ENCODE data around the gene KTI12.
"Not testable (repeated sequence)": the region's sequence is repeated elsewhere in the genome, so short reads cannot be mapped to it uniquely, and the experiment has no call there.

Gene KTI12

GRCh38 chr1:52005548-52005947 lies 28.1 kb downstream of the KTI12 start:
- H3K4me1 ChIP-seq (ENCODE audit: control insufficient read depth, low read depth, low read length); H2BK15ac ChIP-seq (replicated peaks; ENCODE audit: low read depth); H3K79me1 ChIP-seq (ENCODE audit: low read length); H3K27me3 ChIP-seq (ENCODE audit: insufficient read depth, low read length, poor library complexity); H4K8ac ChIP-seq (ENCODE audit: low read depth, low read length); H3K23ac ChIP-seq (ENCODE audit: low read length); H3K4me3 ChIP-seq (ENCODE audit: low read length); H4K5ac ChIP-seq (ENCODE audit: low read length); H2AK5ac ChIP-seq (ENCODE audit: low read length); H3K79me2 ChIP-seq (ENCODE audit: control insufficient read depth, insufficient read depth, low read length); H3K4me2 ChIP-seq (ENCODE audit: low read length); H3K36me3 ChIP-seq (ENCODE audit: control insufficient read depth, insufficient read depth, low read length): not testable (repeated sequence)
- H3K18ac ChIP-seq (ENCODE audit: low read length) = peak overlapping the region; percentile 68
- no CpG with 5 or more reads among the region's 3 CpGs for WGBS (ENCODE audit: extremely low coverage, insufficient coverage, low lambda C conversion rate)
- peak overlapping the region; percentile 97 for H2BK5ac ChIP-seq (ENCODE audit: low read length)
- peak; percentile 75 for DNase-seq
- peak overlapping the region; percentile 90 for H2BK120ac ChIP-seq (ENCODE audit: low read depth, low read length)
- H3K4ac ChIP-seq (ENCODE audit: low read depth, low read length) = peak overlapping the region; percentile 99
- peak overlapping the region; percentile 81 for H3K27ac ChIP-seq (ENCODE audit: low read depth, low read length)
- peak overlapping the region; percentile 86 for H3K56ac ChIP-seq (ENCODE audit: low read length)
- H3K9ac ChIP-seq (ENCODE audit: low read length) = peak overlapping the region; percentile 58

- H3K4me1 ChIP-seq (ENCODE audit: control insufficient read depth, low read depth, low read length) = peaks cover 2% of the 10 kb centered on the region
- H3K18ac ChIP-seq (ENCODE audit: low read length) = no peak overlapping the region
- peak overlapping the region; percentile 59 for H3K56ac ChIP-seq (ENCODE audit: low read length)
- H4K5ac ChIP-seq (ENCODE audit: low read length) = no peak overlapping the region
- no peaks in the 10 kb centered on the region for H3K36me3 ChIP-seq (ENCODE audit: control insufficient read depth, insufficient read depth, low read length)
- no peak overlapping the region for H3K4ac ChIP-seq (ENCODE audit: low read depth, low read length)
- H2BK120ac ChIP-seq (ENCODE audit: low read depth, low read length) = no peak overlapping the region
- no peak overlapping the region for H3K4me2 ChIP-seq (ENCODE audit: low read length)
- H3K79me2 ChIP-seq (ENCODE audit: control insufficient read depth, insufficient read depth, low read length) = no peaks in the 10 kb centered on the region
- H2BK5ac ChIP-seq (ENCODE audit: low read length) = no peak overlapping the region
- H3K27ac ChIP-seq (ENCODE audit: low read depth, low read length) = no peak overlapping the region
- no peak overlapping the region for H2AK5ac ChIP-seq (ENCODE audit: low read length)
- no peaks in the 10 kb centered on the region for H3K27me3 ChIP-seq (ENCODE audit: insufficient read depth, low read length, poor library complexity)
- no peak overlapping the region for H3K4me3 ChIP-seq (ENCODE audit: low read length)
- no peaks in the 10 kb centered on the region for H3K79me1 ChIP-seq (ENCODE audit: low read length)
- no peak overlapping the region for H4K8ac ChIP-seq (ENCODE audit: low read depth, low read length)
- no CpG with 5 or more reads among the region's 4 CpGs for WGBS (ENCODE audit: extremely low coverage, insufficient coverage, low lambda C conversion rate)
- H3K23ac ChIP-seq (ENCODE audit: low read length) = no peak overlapping the region
- no peak overlapping the region for H3K9ac ChIP-seq (ENCODE audit: low read length)
- no peak overlapping the region for H2BK15ac ChIP-seq (replicated peaks; ENCODE audit: low read depth)
- no peak for DNase-seq
Measured at GRCh38 chr1:52003877-52004276, 29.7 kb downstream of the KTI12 start.

GRCh38 chr1:52002038-52002917 lies 31.3 kb downstream of the KTI12 start:
- Histone ChIP-seq H2AK5ac (ENCODE audit: low read length) (no peak overlapping the region), H3K27me3 (ENCODE audit: insufficient read depth, low read length, poor library complexity) (no peaks in the 10 kb centered on the region), H3K4me2 (ENCODE audit: low read length) (no peak overlapping the region), H3K27ac (ENCODE audit: low read depth, low read length) (no peak overlapping the region), H4K5ac (ENCODE audit: low read length) (no peak overlapping the region), H4K8ac (ENCODE audit: low read depth, low read length) (no peak overlapping the region), H3K4ac (ENCODE audit: low read depth, low read length) (no peak overlapping the region), H3K18ac (ENCODE audit: low read length) (no peak overlapping the region), H3K4me3 (ENCODE audit: low read length) (no peak overlapping the region), H2BK5ac (ENCODE audit: low read length) (no peak overlapping the region), H3K9ac (ENCODE audit: low read length) (no peak overlapping the region), H2BK15ac (replicated peaks; ENCODE audit: low read depth) (peak overlapping the region; percentile 67), H3K56ac (ENCODE audit: low read length) (no peak overlapping the region), H2BK120ac (ENCODE audit: low read depth, low read length) (no peak overlapping the region), H3K4me1 (ENCODE audit: control insufficient read depth, low read depth, low read length) (peaks cover 6% of the 10 kb centered on the region), H3K79me2 (ENCODE audit: control insufficient read depth, insufficient read depth, low read length) (no peaks in the 10 kb centered on the region), H3K36me3 (ENCODE audit: control insufficient read depth, insufficient read depth, low read length) (no peaks in the 10 kb centered on the region), H3K23ac (ENCODE audit: low read length) (no peak overlapping the region), H3K79me1 (ENCODE audit: low read length) (no peaks in the 10 kb centered on the region)
- WGBS (ENCODE audit: extremely low coverage, insufficient coverage, low lambda C conversion rate) = no CpG with 5 or more reads among the region's 9 CpGs
- DNase-seq = peak; percentile 94

GRCh38 chr1:51998701-51999100 lies 34.9 kb downstream of the KTI12 start:
- Histone ChIP-seq H2BK120ac (ENCODE audit: low read depth, low read length) (no peak overlapping the region), H3K36me3 (ENCODE audit: control insufficient read depth, insufficient read depth, low read length) (no peaks in the 10 kb centered on the region), H3K18ac (ENCODE audit: low read length) (no peak overlapping the region), H3K4me3 (ENCODE audit: low read length) (no peak overlapping the region), H3K79me1 (ENCODE audit: low read length) (no peaks in the 10 kb centered on the region), H3K23ac (ENCODE audit: low read length) (no peak overlapping the region), H3K4me1 (ENCODE audit: control insufficient read depth, low read depth, low read length) (peaks cover 4% of the 10 kb centered on the region), H2BK5ac (ENCODE audit: low read length) (no peak overlapping the region), H3K4ac (ENCODE audit: low read depth, low read length) (no peak overlapping the region), H3K27ac (ENCODE audit: low read depth, low read length) (no peak overlapping the region), H2AK5ac (ENCODE audit: low read length) (no peak overlapping the region), H4K8ac (ENCODE audit: low read depth, low read length) (no peak overlapping the region), H3K27me3 (ENCODE audit: insufficient read depth, low read length, poor library complexity) (no peaks in the 10 kb centered on the region), H3K79me2 (ENCODE audit: control insufficient read depth, insufficient read depth, low read length) (no peaks in the 10 kb centered on the region), H4K5ac (ENCODE audit: low read length) (no peak overlapping the region), H3K9ac (ENCODE audit: low read length) (no peak overlapping the region), H2BK15ac (replicated peaks; ENCODE audit: low read depth) (no peak overlapping the region), H3K56ac (ENCODE audit: low read length) (no peak overlapping the region), H3K4me2 (ENCODE audit: low read length) (no peak overlapping the region)
- no CpG with 5 or more reads among the region's 1 CpG for WGBS (ENCODE audit: extremely low coverage, insufficient coverage, low lambda C conversion rate)
- no peak for DNase-seq

- H2BK5ac ChIP-seq (ENCODE audit: low read length) = no peak overlapping the region
- H3K79me2 ChIP-seq (ENCODE audit: control insufficient read depth, insufficient read depth, low read length) = no peaks in the 10 kb centered on the region
- peaks cover 4% of the 10 kb centered on the region for H3K4me1 ChIP-seq (ENCODE audit: control insufficient read depth, low read depth, low read length)
- no peak overlapping the region for H2BK120ac ChIP-seq (ENCODE audit: low read depth, low read length)
- H2AK5ac ChIP-seq (ENCODE audit: low read length) = no peak overlapping the region
- no peak overlapping the region for H3K23ac ChIP-seq (ENCODE audit: low read length)
- DNase-seq = peak; percentile 68
- no peak overlapping the region for H3K9ac ChIP-seq (ENCODE audit: low read length)
- no peaks in the 10 kb centered on the region for H3K79me1 ChIP-seq (ENCODE audit: low read length)
- H4K5ac ChIP-seq (ENCODE audit: low read length) = no peak overlapping the region
- H3K4me3 ChIP-seq (ENCODE audit: low read length) = no peak overlapping the region
- H3K4me2 ChIP-seq (ENCODE audit: low read length) = no peak overlapping the region
- H3K27me3 ChIP-seq (ENCODE audit: insufficient read depth, low read length, poor library complexity) = no peaks in the 10 kb centered on the region
- no peak overlapping the region for H2BK15ac ChIP-seq (replicated peaks; ENCODE audit: low read depth)
- H3K4ac ChIP-seq (ENCODE audit: low read depth, low read length) = no peak overlapping the region
- H4K8ac ChIP-seq (ENCODE audit: low read depth, low read length) = no peak overlapping the region
- H3K36me3 ChIP-seq (ENCODE audit: control insufficient read depth, insufficient read depth, low read length) = no peaks in the 10 kb centered on the region
- H3K18ac ChIP-seq (ENCODE audit: low read length) = no peak overlapping the region
- WGBS (ENCODE audit: extremely low coverage, insufficient coverage, low lambda C conversion rate) = no CpG with 5 or more reads among the region's 5 CpGs
- H3K56ac ChIP-seq (ENCODE audit: low read length) = no peak overlapping the region
- H3K27ac ChIP-seq (ENCODE audit: low read depth, low read length) = no peak overlapping the region
Measured at GRCh38 chr1:51997974-51998382, 35.6 kb downstream of the KTI12 start.
